DMS153 (cell line): ENCODE results near the gene STIM1.

ENCODE experiments used
- DNase-seq: peaks from one replicate; lab custom pipeline; 2025; lab: John Stamatoyannopoulos, UW

The STIM1 gene

DNA sequence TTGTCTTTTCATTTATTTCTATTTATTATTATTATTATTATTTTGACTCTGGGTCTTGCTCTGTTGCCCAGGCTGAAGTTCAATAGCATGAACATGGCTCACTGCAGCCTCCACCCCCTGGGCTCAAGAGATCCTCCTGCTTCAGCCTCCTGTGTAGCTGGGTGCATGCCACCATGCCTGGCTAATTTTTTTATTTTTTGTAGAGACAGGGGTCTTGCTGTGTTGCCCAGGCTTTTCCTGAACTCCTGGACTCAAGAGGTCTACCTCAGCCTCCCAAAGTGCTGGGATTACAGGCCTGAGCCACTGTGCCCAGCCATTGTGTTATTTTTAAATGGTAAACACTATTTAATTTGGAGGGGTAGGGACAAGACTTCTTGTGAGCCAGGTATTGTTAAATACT is 215.9 kb downstream of the STIM1 start:
- DNase-seq = no peak

DNA sequence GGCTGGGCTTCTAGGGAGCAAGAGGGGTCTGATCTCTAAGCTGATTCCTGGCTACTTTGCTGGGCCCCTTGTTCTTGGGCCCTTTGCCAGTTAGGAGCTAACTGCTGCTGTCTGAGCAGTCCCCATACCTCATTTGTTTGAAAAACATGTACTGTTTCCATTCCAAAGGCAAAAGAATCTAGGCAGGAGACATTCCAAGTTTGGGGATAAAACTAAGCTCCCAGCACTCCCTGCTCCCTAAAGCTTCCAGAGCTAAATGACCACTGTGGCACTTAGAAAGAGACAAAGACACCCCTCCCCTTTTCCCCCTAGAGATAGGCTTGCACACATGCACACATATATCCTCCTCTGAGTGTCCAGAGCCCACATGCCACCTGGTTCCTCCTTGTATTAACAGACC is 216.4 kb downstream of the STIM1 start:
- no peak for DNase-seq

GRCh38 chr11:4072668-4073285 is 217.3 kb downstream of the STIM1 start:
- DNase-seq = peak; percentile 73

GRCh38 chr11:4074266-4074665 is 218.8 kb downstream of the STIM1 start:
- no peak for DNase-seq

DNA sequence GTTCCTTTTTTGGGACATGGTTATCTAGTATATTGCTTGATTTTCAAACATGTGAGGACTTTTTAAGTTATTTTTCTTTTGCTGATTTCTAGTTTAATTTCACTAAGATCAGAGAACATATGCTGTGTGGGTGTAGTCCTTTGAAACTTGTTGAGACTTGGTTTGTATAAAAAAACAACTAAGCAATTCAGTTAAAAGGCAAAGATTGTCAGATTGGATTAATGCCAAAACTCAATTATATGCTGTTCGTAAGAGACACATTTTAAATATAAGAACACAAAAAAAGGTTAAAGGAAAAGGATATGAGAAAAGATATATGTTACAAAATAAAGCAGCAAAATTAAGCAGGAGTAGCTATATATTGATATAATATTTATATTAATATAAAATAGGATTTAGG is 221.3 kb downstream of the STIM1 start:
- no peak for DNase-seq

- DNase-seq = no peak
These were observed 227.7 kb downstream of the STIM1 start for GRCh38 chr11:4083198-4083597.

- no peak for DNase-seq
These were observed 229.1 kb downstream of the STIM1 start for GRCh38 chr11:4084406-4085125.

GRCh38 chr11:4085575-4085974 is 230.1 kb downstream of the STIM1 start:
- no peak for DNase-seq

DNA sequence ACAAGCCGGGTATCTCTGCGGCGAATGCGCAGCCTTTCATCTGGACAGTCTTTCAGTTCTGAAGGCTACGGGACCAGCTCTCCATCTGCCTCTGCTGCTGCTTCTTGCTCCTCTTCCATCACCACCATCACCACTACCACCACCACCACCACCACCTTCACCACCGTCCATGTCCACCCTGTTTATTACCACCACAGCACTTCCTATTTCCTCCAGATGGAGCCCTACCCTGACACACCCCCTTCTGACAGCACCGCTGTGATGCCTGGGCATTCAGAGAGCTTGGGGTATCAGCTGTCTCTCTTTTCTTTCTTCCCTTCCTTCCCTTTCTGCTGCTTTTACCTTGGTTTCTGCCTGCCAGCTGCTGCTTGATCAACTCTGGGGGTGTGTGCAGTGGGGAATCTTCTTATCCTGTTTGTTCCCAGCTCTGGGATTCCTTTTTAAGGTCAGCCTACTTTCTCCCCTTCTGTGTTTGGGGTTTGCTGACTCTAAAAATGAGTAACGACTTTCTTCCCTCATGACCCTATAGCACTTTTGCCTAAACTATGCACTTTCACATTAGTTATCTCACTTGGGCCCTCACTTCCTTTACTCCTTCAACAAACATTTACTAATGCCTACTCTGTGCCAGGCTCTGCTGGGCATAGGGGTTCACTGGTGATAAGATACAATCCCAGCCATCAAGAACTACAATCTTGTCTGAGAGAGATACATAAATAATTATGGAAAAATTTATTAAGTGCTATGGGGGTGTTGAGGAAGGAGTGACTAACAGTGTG is 231.3 kb downstream of the STIM1 start:
- DNase-seq = no peak

DNA sequence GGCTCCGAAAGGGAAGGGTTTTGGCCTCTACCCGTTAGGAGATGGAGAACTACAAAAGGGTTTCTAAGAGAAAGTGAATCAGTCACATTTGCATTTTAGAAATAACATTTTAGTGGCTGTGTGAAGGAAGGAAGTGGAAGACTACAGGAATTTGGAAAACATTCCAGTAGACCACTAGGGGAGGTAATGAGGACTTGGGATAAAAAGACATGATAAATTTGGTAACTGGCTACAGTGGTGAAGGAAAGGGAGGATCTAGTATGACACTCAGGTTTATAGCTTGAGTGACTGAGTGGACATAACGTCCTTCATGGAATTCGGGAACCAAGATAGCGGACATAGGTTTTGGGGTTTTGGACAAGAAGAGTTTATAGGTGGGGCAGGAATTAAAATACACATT is 232.1 kb downstream of the STIM1 start:
- no peak for DNase-seq

DNA sequence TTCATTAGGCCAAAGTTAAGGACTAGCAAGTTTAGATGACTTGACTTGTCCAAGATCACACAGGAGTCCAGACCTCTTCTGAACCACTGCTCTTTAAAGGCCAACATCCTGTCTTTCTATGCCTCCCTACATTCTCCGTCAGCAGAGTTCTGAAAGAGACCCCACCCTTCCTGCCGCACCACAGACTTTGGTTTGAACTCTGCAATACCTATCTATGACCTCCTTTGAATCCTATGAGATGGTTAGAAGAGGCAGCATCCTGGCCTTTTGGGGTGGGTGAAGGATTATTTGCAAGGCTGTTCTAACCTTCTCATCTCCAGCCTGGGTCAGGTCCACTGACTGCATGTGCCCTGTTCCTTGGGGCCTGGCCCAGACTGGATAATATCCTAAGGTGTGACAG is 234.8 kb downstream of the STIM1 start:
- no peak for DNase-seq

GRCh38 chr11:4092026-4092425 is 236.6 kb downstream of the STIM1 start:
- DNase-seq = no peak

- no peak for DNase-seq
These were observed 238.3 kb downstream of the STIM1 start for GRCh38 chr11:4093519-4094347.

DNA sequence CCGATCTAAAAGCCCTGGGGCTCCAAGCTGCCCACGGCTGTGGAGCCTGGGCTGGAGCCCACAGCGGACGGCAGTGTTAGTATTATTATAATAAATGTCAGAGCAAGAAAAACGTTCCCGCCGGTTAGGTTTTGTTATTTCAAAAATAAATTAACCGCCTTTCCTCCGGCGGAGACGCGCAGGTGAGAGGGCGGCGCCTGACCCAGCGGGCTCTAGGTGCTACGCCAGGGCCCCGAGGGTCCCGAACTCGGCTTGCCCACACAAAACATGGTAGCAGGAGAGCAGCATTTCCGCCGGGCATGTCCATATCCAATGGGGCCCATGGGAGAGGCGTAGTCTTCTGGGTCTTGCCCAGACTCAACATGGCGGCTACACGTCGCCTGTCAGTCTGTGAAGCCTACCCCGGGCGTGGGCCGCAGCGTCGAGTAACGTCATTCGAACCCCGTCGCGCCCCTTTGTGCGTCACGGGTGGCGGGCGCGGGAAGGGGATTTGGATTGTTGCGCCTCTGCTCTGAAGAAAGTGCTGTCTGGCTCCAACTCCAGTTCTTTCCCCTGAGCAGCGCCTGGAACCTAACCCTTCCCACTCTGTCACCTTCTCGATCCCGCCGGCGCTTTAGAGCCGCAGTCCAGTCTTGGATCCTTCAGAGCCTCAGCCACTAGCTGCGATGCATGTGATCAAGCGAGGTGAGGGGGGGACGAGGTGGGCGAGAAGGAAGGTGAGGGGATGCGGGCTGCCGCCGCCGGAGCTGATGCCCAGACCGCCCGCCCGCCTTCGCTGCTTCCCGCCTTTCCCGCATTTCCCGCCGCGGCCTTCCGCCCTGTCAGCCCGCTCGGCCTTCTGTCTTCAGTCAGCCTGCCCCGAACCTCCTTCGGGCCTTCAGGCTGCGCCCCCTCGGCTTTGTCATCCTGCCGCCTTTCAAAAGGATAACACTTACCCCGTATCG is 239.2 kb downstream of the STIM1 start, which contains the start of gene RRM1:
Gene RRM1 (plus strand): TSS at position 452 of the 944 bp plus-strand sequence. CDS start 214 bp downstream, at position 666.
- peak; percentile 96 for DNase-seq

DNA sequence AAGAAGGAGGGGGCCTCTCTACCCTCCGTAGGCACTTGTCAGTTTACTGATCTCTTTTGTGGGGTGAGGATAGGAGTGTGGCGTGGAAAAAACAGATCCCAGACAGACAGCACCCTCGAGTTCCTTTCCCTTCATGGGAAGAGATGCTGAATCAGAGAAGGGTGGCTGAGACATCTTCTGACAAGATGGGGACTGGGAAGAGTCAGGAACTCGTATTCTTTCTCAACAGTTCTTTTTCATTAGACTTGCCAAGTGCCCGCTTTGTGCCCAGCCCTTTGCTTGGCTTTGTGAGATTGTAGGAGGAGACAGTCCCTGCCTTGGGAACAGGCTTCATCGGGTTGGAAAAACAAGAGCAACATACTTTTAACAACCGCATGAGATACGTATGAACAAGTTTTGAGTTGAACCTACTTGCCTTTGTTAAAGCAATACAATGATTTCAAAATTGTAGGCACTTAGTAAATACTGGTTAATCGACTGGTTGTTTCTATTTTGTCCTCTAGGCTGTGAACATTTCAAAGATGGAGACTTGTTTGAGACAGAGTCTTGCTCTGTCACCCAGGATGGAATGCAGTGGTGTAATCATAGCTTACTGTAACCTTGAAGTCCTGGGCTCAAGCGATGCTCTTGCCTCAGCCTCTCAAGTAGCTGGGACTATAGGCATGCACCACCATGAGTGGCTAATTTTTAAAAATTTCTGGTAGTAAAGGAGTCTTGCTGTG is 240.2 kb downstream of the STIM1 start:
- DNase-seq = no peak

DNA sequence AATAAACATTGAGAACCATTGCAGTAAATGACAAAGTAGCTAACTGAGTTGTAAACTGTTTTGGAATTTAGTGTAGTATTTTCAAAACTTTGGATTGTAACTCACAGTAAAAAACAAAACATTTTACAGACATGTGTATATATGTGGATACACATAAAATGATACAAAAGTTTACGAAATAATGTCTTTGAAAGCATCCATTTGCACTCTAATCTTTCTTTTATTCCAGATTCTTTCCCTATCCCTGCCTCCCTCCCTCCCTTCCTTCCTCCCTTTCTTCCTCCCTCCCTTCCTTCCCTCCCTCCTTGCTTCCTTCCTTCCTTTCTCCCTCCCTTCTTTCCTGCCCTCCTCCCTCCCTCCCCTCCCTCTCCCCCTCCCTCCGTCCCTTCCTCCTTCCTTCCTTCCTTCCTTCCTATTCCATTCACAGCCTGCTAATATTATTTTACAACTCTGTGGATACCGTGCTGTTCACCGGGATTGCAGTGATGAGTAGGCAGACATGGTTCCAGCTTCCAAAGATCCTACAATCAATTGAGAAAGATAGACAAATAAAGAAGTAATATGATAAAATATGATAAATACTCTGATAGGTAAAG is 242.7 kb downstream of the STIM1 start:
- no peak for DNase-seq

DNA sequence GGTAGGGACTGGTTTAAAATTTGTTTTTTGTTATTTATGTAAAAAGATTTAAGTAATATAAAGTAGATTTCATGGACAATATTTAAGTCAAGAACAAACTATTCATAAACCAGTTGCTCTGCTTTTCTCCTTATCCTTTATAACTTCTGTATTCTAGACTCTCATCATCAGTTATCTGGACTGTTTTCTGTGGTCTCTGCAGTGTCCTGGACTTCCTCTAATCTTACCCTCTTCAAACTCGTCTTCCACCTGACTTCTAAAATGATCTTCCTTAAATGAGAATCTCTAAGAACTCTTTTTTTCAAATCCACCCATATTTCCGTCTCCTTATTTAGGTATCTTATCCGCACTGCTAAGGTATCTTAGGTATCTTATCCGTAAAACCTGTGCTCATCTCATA is 247.2 kb downstream of the STIM1 start:
- no peak for DNase-seq

DNA sequence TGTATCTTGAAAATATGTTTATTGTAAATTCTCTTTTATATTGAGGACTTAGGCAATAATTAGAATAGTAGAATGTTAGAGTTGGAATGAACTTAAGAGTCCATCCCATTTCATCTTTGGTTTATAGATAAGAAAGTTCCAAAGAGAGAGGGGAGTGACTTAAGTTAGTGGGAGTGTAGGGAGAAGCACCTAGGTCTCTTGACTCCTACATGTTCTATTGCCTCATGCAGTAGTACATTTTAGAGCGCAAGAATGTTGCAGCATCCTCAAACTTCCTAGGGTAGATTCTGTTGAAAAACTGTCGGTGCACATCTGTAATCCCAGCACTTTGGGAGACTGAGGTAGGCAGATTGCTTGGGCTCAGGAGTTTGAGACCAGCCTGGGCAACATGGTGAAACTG is 247.8 kb downstream of the STIM1 start:
- DNase-seq = no peak

- DNase-seq = no peak
These were observed 250.5 kb downstream of the STIM1 start for GRCh38 chr11:4105916-4106315.

DNA sequence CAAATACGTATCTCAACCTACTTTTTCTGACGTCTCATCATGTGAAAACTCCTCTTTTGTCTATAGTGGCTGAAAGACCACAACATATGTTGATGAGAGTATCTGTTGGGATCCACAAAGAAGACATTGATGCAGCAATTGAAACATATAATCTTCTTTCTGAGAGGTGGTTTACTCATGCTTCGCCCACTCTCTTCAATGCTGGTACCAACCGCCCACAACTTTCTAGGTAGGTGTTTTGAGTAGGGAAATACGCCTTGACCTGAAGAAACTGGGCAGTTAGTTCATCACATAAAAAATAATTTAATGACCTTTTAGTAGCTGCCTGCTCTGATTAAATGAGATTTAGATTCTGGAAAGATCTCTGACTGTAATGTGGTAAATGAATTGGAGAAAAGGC is 256.4 kb downstream of the STIM1 start:
- no peak for DNase-seq
